HG02642 (cell line): ENCODE measurements around the gene CFAP97.

Experiments used
- ATAC-seq: cut with Tn5 transposase; IDR thresholded peaks from one replicate; pipeline ENCODE4 v1.9.1; 2021; ENCODE audit warnings: mild to moderate bottlenecking; ENCODE audit not compliant: unreplicated experiment, poor library complexity

Gene CFAP97

DNA sequence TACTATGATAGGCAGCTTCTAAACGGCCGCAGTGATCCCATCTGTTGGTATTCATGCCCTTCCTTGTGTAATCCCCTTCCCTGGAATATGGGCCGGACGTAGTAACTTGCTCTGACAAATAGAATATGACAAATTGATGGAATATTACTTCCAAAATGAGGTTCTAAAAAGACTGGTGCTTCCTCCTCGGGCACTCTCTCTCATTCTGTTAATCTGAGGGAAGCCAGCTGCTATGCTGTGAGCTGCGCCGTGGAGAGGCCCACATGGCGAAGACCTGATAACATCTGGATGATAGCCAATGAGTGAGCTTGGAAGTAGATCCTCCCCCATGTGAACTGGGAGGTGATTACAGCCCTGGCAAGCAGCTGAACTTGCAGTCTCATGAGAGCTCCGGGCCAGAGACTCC, 88.0 kb downstream of the CFAP97 start:
- no peak for ATAC-seq

DNA sequence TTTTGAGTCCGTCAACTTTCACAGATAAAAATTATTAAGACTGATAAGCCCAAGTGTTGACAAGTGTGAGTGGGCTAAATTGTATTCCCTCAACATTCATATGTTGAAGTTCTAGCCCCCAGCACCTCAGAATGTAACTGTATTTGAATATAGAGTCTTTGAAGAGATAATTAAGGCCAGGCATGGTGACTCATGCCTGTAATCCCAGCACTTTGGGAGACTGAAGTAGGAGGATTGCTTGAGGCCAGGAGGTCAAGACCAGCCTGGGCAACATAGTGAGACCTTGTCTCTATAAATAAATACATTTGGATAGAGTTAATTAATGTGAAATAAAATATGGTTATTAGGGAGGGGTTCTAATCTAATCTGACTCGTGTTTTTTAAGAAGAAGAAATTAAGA, 90.5 kb downstream of the CFAP97 start:
- ATAC-seq = no peak

DNA sequence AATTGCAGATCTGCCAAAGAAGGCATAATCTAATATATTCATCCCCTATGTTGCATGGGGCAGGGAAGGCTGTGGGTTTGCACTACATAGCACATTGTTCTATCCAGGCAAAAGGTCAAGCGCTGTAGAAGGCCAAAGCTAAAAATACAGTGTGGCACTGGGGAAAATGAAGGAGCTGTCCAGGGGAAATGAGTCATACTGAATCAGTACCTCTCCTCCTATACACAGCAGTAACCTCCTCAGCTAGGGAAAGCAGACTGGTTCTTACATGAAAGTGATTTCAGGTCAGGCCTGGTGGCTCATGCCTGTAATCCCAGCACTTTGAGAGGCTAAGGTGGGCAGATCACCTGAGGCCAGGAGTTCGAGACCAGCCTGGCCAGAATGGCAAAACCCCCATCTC, 91.7 kb downstream of the CFAP97 start:
- ATAC-seq = no peak

DNA sequence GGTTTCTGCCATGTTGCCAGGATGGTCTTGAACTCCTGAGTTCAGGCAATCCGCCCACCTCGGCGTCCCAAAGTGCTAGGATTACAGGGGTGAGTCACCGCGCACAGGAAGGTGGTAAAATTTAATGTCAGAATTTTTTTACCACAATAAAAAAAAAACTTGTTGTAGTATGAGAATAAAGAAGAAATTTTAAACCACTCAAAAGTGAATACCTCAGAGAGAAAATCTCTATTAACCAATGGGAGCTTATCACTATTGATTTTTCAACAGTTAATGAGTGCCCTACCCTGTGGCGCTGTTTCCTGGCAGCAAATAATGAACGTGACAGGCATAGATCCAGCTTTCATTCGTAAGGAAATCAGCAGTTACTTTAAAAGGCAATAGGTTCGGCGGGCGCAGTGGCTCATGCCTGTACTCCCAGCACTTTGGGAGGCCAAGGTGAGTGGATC, 93.4 kb downstream of the CFAP97 start:
- ATAC-seq = no peak

DNA sequence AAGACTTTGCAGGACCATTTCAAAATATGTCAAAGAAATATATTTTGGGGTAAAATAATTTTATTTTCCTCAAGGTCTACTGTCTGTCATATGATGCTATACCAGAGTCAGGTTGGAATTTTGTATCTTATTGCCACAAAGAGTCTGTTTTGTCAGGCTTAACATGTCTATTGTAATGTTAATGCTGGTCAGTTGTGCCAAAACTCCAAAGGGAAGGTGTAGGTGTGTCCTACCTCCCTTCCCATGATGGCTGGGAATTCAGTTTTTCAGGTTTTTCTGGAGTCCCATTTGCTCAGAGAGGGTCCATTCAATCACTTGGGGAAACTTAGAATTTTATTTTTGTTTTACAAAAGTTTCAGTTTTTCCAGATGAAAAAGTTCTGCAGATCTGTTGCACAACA, 94.1 kb downstream of the CFAP97 start:
- ATAC-seq = no peak
